Esophagus muscularis mucosa (tissue), 4 donors: ENCODE data around the gene CCDC82. TPM values are rescaled to one million over a fixed set of nuclear protein-coding genes. Genes with fewer than 3 reads are reported as not detected.

ENCODE experiments used
- DNase-seq: peaks from one replicate; pipeline ENCODE4 v3.0.0-alpha.2; 2017; ENCODE audit errors: extremely low spot score
- H3K27ac ChIP-seq, 4 donors: fragments of 200-600 bp; sonication (generic); replicated peaks in 1 of 4; 1 replicate in 3 of 4; 2 replicates in 1 of 4; pipeline ENCODE4 v1.5.1; 2016 to 2019; ENCODE audit warnings: mild to moderate bottlenecking in 1 of 4
- H3K27me3 ChIP-seq, 4 donors: fragments of 200-600 bp; sonication (generic); one replicate each; pipeline versions ENCODE4 v1.5.1 to v1.6.0; 2016 to 2019
- H3K36me3 ChIP-seq, 4 donors: fragments of 200-600 bp; sonication (generic); one replicate each; pipeline ENCODE4 v1.5.1; 2016 to 2019
- H3K4me1 ChIP-seq, 4 donors: fragments of 200-600 bp; sonication (generic); one replicate each; pipeline ENCODE4 v1.5.1; 2016 to 2019
- H3K4me3 ChIP-seq, 4 donors: fragments of 200-600 bp; sonication (generic); 1 replicate in 2 of 4; 2 replicates in 2 of 4; pipeline ENCODE4 v1.5.1; 2016 to 2019; ENCODE audit warnings: mild to moderate bottlenecking in 4 of 4, moderate library complexity in 1 of 4
- H3K9me3 ChIP-seq, 4 donors: fragments of 200-600 bp; sonication (generic); 1 replicate in 3 of 4; 2 replicates in 1 of 4; pipeline ENCODE4 v1.5.1; 2016 to 2019
- EP300 ChIP-seq: sonication (generic); formaldehyde crosslinking; IDR thresholded peaks from one replicate; pipeline ENCODE4 v1.6.1; 2017; ENCODE audit warnings: antibody characterized with exemption
- POLR2A ChIP-seq: fragments of 450-650 bp; IDR thresholded peaks from one replicate; pipeline ENCODE4 v1.6.1; 2017; ENCODE audit warnings: antibody characterized with exemption, moderate library complexity, mild to moderate bottlenecking, low read depth
- POLR2AphosphoS5 ChIP-seq, 2 donors: sonication (generic); formaldehyde crosslinking; IDR thresholded peaks; one replicate each; pipeline ENCODE4 v1.6.1; 2017; ENCODE audit warnings: antibody characterized with exemption in 2 of 2
- WGBS: methylation state at CpG from one replicate; pipeline ENCODE4 v1.1.5; 2018; 5-methylcytosine and 5-hydroxymethylcytosine counted together
- intact Hi-C: fragments of 100-400 bp; cut with DNase I; formaldehyde crosslinking; loops from one replicate; pipeline ENCODE4 v1.15.1; 2023
- small RNA-seq, 3 donors: library from RNA; depleted of rRNA; stranded (forward); fragments of <200 nt; gene quantifications; one replicate each; pipeline ENCODE3, GENCODE V24; 2016
- total RNA-seq, 4 donors: library from RNA; depleted of rRNA; stranded (reverse); fragments of >200 nt; gene quantifications; one replicate each; pipeline versions ENCODE4 v1.1.0 to v1.2.1, GENCODE V29; 2016
- TF ChIP-seq, protein P1 (sequence below), 3 experiments: fragments of 200-600 bp in 2 of 3; fragments of 450-650 bp in 1 of 3; sonication (generic) in 2 of 3; IDR thresholded peaks; one replicate each; pipeline ENCODE4 v1.5.1; 2017 to 2019; ENCODE audit warnings: antibody characterized with exemption in 3 of 3, mild to moderate bottlenecking in 2 of 3, moderate library complexity in 1 of 3

The CCDC82 gene
- total RNA-seq, 4 donors from 2014 or later = 12.3 to 23.3 (median 14.7) TPM

DNA sequence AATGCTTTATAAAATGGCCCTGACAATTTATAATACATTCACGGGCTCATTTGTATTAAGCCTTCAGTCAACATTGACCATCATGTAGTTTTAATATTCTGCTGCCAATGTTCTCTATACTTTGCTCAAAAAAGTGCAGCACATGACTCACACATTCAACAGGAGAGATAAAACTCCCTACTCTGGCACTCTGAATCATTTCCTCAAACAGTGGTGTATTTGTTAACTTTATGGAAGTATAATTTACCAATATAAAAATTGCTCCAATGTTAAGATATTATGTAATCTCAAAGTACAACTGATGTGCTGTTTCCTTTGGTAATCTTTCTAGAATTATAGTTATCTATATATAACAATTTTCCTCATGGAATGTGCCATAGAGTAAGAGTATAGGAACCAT, 86.6 kb downstream of the CCDC82 start:
- H3K4me1 ChIP-seq = peaks cover 51 to 78% (median 60%) of the 10 kb centered on the region in 4 donors
- no peaks in the 10 kb centered on the region for H3K27me3 ChIP-seq
- intact Hi-C loops = no loop called here
- H3K9me3 ChIP-seq = no peaks in the 10 kb centered on the region
- TF ChIP-seq POLR2AphosphoS5 (IDR thresholded peaks at IDR 0.05) (no peak), EP300 (no peak), POLR2A (no peak)
- TF ChIP-seq, protein P1, sequence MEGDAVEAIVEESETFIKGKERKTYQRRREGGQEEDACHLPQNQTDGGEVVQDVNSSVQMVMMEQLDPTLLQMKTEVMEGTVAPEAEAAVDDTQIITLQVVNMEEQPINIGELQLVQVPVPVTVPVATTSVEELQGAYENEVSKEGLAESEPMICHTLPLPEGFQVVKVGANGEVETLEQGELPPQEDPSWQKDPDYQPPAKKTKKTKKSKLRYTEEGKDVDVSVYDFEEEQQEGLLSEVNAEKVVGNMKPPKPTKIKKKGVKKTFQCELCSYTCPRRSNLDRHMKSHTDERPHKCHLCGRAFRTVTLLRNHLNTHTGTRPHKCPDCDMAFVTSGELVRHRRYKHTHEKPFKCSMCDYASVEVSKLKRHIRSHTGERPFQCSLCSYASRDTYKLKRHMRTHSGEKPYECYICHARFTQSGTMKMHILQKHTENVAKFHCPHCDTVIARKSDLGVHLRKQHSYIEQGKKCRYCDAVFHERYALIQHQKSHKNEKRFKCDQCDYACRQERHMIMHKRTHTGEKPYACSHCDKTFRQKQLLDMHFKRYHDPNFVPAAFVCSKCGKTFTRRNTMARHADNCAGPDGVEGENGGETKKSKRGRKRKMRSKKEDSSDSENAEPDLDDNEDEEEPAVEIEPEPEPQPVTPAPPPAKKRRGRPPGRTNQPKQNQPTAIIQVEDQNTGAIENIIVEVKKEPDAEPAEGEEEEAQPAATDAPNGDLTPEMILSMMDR (IDR thresholded peaks at IDR 0.05) = no peak
- H3K36me3 ChIP-seq = no peaks in the 10 kb centered on the region
- WGBS = 52% methylated on average over 1 of the region's 1 CpG
- H3K27ac ChIP-seq = peak overlapping the region in 2 of 4 donors; percentile 3 to 20
- H3K4me3 ChIP-seq = no peak overlapping the region
- DNase-seq = no peak

Small RNA genes within 50 kb of the gene (small RNA-seq; reads per million reads assigned to genes)
- 0 reads per million in 3 donors for gene MIR1260B

Other genes with a start within 250 kb of the CCDC82 start
- 10 to 100 TPM; 20.0 to 33.7 (median 23.2) TPM for gene MAML2, start 46.7 kb downstream of the CCDC82 start, total RNA-seq
- gene JRKL, start 101 bp upstream of the CCDC82 start, total RNA-seq = 1 to 10 TPM; 4.5 to 7.9 (median 6.9) TPM